ENCODE results near the gene ETNK2.
"Not testable (repeated sequence)": the region's sequence is repeated elsewhere in the genome, so short reads cannot be mapped to it uniquely, and the experiment has no call there.

Gene ETNK2

DNA sequence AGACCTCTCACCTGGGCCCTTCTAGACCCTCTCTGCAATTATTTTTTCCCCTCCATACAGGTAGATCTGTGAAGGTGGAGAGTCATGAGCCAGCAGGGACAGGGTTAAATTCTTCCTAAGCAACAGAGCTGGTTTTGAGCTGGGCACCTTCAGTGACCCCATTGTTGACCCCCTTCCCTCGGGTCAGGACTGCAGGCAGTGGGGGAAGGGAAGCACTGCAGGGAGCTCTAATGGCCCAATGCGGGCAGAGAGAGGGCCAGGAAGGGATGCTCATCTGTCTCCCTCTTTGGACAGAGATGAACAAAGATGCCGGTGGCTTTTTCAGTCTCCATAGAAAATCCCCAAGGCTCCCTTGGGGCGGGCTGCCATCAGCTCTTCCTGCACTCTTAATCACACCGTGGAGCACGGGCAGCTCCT is 57.5 kb downstream of the ETNK2 start:
- no peak for DNase-seq

DNA sequence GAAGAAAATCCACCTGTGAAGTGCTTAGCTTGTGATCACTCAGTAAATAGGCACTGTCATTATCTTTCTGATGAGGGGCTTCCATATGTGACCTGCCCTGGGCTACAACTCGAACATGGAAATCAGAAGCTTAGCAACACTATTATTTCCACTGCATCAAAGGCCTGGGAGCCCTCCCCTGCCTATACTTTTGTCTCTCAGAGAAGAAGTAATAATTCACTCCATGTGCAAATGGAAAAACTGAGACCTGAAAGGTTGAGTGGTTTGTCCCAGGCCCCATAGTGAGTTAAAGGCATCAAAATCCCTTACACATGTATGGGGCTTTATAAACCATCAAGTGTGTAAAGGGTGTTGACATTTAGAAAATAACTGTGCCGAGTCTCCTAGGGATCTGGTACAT is 58.1 kb downstream of the ETNK2 start:
- DNase-seq, result no peak

DNA sequence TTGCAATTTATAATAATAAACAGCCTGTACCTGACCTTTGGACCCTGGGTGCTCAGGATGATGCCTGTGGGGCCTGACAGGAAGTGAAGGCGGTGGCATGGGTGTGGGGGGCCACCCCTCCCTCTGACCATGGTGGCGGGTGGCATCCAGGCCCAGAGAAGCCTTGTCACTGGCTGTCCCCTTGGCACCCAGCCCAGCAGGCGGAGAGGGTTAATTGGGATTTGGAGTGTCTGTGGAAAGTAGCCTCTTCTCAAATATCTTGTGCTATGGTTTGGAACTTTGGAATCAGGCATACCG is 58.5 kb downstream of the ETNK2 start:
- DNase-seq, result no peak

DNA sequence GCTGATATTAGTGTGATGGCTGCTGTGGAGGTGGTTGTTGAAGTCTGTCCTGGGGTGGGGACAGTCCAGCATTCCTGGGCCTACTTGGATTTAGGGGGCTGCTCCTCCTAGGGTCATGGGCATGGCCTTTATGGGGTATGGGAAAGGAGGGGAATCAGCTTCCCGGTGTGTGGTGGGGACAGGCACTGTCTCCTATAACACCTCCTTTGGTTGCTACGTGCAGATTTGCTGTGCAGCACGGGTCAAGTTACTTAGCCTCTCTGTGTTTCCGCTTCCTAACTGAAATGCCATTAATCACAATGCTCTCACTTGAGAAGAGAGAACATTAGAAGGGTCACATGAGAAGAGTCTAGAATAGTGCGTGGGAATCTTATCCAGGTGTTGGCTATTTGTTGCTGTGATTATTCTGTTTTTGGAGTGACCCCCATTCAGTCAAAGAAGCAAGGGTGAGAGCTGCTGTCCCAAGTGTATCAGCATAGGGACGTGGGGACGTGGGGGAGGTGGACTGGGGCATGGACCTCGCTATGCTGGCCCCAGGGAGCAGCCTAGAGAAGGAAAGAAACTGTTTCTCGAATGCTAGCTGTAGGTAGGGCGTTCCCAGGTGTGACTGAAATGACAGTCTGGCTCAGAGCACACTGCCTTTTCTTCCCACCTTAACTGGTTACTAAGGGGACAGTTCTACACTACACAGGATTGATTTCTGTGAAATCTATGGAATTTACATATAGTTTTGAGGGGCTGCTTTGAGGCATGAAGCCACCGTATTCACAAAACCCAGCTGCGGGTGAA is 59.0 kb downstream of the ETNK2 start:
- DNase-seq, result no peak

DNA sequence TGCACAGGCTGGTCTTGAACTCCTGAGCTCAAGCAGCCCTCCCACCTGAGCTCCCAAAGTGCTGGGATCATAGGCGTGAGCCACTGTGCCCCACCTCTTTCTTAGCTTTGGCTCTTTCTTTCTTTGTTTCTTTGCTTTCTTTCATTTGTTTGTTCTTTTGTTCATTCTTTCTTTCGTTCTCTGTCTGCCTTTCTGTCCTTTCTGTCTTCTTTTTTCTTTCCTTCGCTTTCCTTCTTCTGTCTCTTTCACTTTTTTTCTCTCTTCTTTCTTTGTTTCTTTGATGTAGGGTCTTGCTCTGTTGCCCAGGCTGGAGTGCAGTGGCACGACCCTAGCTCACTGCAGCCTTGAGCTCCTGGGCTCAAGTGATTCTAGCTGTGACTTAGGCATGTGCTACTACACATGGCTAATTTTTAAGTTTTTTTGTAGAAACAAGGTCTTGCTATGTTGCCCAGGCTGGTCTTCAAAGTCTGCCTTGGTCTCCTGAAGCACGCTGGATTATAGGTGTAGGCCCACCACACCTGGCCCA is 60.0 kb downstream of the ETNK2 start:
- DNase-seq, result no peak

DNA sequence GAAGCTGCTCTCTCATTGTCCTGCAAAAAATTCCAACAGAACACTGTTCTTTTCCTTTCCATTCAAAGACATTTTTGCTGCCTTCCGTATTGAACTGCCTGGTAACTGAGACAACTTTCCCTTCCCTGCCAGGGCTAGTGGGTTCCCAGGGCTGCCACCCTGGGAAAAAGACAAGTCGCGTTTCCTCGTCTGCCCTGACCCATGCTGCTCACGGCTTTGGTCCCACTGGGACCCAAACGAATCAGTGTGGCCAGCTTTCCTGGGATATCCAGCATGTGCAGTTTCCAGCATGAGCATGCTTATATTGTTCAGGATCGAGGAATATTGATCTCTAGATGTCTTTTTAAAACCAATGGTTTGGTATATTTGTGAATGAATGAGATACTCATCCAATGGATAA is 60.8 kb downstream of the ETNK2 start:
- DNase-seq, result no peak

DNA sequence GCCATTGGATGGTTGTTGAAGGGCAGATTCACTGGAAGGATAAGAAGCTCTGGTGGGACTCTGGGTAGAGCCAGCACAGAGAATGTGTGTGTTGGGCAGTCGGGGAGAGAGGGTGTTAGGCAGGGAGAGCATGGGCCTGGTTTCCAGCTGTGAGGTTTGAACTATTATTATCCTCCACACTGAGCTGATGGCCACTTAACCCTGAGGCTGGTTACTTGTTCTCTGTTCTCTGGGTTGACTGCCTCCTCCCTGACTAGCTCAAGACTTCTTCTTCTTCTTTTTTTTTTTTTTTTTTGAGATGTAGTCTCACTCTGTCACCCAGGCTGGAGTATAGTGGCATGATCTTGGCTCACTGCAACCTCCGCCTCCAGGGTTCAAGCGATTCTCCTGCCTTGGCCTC is 61.7 kb downstream of the ETNK2 start:
- DNase-seq, result not testable (repeated sequence)

DNA sequence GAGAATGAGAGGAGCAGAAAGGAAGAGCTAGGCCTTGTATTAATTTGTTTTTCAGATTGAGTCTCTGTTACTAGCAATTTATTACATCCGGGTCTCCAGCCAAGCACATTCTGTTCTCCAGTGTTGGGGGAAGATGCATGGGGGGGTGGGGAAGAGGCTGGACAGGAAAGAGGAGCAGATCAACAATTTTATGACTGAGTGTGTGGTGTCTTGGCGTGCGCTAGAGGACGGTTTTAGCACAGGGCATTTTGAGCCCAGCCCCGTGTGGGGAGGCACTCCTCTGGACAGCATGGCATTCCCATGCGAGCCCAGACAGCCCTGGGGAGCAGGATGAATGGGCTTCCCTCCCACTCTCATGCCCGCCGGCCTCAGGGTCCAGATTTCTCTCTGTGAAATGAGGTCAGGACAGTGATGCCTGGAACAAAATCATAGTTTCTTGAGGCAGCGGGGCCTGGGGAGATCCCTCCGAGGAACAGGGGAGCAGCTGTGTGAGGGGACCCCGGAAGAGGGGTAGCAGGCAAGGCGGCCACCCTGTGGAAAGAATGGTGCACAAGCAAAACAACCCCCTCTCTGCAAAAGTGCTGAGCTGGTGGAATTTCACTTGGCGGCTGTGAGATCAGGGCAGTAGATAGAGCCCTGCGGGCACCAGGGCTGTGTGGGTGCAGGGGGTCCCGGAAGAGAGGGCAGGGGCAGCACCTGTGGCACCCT is 62.6 kb downstream of the ETNK2 start:
- no peak for DNase-seq

DNA sequence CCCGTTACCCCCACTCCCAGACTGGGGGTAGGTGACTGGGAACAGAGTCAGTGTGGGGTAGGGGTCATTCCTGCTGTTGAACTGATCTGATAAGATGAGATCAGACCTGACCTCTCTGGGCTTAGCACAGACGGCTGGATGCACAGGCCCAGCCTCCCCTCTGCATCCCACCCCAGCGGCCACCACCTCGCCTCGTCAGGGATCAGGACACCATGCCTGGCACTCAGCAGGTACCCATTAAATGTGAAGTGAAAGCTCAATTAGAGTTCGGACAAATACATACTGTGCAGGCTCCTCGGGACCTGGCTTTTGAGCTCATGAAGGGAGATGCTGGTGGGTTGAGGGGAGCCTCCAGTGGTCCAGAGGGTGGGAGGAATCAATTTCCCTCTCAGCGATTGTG is 63.2 kb downstream of the ETNK2 start:
- no peak for DNase-seq

DNA sequence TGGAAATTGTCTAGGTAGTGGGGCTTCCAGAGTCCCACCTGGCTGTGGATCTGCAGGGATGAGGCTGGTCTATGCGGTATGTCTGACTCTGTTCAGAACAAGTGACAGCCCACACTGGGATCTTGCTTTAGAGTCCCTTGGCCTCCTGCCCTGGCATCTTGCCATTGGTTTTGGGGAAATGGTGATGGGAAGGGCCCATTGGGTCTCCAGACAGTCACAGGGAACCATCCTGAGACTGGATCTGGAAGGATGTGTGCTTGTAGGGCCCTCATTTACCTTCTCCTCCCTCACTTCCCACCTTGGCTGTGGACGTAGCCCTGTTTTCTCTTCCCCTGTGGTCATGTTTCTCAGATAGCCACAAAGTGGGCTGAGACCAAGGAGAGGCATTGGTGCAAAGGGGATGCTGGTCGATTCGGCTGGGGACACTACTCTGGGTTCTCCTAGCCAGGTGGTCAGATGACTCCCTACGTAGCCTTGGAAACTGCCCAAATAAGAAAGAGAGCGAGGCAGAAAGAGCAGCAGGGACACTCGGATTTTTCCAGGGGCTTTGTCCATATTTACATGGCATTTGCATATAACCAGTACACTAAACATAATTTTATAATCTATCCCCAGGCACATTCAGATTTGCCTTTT is 63.8 kb downstream of the ETNK2 start:
- no peak for DNase-seq

DNA sequence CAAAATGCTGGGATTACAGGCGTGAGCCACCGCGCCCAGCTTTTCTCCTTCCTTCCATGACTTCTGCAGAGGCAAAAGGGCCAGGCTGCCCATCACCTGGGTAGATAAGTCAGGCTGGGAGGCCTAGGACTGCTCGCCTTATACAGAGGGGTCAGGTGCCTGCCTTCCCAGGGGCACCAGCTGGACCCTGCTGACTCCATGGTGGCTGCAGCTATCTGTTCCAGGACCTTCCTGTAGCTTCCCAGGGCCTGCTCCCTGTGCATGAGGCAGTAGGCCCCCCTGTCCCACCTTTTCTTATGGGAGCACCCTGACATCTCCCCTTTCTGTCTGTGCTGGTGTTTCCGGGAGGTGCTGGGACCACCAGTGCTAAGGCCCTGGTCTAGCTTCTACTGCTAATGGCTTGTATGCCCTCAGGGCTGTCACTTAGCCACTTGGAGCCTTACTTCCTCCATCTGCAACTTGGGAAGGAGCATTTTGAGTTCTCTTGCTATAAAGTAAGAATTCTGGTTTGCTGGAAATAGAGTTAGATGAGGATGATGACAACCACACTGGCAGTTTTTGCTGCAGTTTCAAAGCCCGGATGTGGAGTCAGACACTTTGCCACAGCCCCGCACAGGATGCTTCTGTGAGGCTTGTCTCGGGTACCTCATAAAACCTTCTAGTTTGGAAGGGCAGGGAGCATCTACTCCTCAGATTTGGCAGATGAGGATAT is 64.5 kb downstream of the ETNK2 start:
- DNase-seq, result no peak

DNA sequence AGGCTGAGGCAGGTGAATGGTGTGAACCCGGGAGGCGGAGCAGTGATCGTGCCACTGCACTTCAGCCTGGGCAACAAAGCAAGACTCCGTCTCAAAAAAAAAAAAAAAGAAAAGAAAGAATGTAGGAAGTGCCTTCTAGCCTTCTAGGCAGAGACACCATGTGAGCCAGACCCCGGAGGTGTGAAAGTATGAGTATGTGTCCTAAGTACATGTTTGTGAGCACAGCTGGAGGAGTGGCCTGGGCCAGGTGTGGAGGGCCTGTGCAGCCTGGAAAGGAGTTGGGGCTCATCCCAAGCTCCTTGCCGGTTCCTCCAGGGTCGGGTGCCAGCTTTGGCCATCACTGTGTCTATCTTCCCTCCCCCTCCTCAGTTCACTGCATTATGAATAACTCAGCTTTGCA is 66.0 kb downstream of the ETNK2 start:
- no peak for DNase-seq

DNA sequence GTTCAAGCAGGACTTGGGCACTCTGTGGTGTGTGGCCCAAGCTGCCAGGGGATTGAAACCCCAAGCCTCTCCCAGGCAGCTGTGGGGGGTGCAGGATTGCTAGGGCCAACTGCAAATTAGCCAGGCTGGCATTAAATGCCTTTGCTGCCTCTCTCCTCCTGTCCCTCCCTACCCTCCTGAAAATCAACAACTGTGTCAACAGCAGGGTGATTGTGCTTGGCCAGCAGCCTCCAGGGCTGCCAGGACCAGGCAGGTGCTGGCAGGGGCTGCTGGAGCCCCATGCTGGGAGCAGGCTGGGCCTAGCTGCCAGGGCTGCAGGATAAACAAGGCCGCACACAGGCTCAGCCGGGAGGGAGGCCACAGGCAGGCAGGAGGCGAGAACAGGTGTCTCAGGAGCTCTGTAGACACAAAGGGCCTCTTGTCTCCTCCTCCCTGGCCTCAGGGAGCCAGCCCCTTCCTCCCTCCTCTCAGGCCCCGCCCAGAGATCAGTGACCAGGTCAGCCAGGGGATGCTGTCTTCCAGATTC is 67.5 kb downstream of the ETNK2 start:
- DNase-seq, result no peak

DNA sequence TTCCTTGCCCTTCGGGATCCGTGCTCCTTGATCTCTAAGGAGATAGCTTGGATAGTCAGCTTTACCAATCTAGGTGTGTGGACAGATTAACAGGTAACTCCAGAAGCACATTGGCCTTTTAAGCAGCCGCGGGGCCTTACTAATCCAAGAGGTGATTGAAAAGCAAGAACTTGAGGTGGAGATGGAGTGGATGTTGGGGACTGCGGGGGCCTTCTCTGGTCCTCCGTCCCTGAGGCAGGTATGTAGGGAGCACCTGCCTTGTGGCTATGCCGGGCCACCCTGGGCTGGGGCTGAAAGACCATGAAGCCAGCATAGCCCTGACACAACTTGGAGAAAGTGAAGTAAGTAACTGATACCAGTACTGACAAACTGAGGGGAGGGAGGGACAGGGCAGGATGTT is 68.4 kb downstream of the ETNK2 start:
- no peak for DNase-seq

DNA sequence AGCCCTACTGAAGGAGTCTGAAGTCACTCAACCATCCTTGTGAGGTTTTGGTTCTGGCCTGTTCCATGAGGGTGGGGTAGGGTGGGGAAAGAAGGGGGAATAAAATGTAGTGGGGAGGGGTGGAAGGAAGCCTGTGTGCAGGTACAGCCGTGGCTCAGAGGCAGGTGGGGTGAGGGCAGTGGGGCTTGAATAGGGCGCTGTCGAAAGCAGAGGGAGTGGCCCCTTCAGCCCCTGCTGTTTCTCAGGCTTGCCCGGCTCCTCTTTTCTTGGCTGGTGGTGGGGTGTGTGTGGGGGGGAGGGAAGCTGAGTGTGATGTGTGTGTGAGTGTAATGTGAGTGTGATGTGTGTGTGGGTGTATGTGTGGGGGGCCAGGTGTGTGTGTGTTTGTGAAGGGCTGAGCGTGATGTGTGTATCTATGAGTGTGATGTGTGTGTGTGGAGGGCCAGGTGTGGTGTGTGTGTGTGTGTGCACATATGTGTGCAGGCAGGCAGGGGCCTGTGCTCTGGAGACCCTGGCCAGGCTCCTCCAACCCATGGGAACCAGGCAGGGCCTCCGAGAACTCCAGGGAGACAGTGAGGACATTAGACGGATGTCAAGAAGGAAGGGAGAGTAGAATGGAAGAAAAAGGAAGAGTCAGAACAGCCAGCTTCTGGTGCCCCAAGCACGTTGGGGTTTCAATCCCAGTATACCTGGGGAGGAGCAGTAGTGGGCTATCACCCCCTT is 69.9 kb downstream of the ETNK2 start:
- DNase-seq, result no peak

DNA sequence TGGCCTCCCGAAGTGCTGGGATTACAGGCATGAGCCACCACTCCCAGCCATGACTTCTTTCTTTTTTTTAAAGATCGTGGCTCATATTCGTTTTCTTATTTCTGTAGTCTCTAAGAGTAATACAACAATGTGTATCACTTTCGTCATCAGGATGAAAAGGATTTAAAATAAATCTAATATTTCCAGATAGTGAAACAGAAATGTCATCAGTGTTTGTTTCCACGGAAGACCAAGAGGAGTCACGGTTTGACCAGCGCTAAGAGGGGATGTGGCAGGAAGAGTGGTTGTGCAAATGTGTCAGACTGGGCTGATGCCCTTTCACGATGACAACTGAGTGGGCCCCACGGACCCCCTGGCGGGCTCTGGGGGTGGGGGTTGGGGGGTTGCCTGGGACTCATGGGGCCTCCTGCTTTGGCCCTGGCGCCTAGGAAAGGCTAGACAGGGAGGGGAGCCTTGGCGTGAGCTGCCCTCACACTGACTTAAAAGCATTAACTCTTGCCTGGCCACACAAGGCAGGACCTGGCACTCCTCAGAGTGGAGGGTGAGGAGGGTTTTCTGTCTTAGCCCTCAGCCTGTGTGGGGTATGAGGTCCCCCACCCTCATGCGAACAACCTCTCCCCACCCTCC is 70.6 kb downstream of the ETNK2 start:
- no peak for DNase-seq
